Smooth muscle cell (in vitro differentiated cells): ENCODE data around the gene SLAMF6. TPM values are rescaled to one million over a fixed set of nuclear protein-coding genes. Genes with fewer than 3 reads are reported as not detected.
"Not testable (repeated sequence)": the region's sequence is repeated elsewhere in the genome, so short reads cannot be mapped to it uniquely, and the experiment has no call there.

Experiments
- DNase-seq: peaks from one replicate; lab custom pipeline; 2025; ENCODE audit not compliant: unreplicated experiment; lab: John Stamatoyannopoulos, UW
- H2AFZ ChIP-seq: fragments of 200-600 bp; sonication (generic); 2 replicates; pipeline ENCODE4 v1.6.0; 2016; ENCODE audit warnings: antibody characterized with exemption, low read depth, mild to moderate bottlenecking
- H3F3A ChIP-seq: fragments of 200-600 bp; sonication (generic); 2 replicates; pipeline ENCODE4 v1.6.0; 2017; ENCODE audit warnings: antibody characterized with exemption, low read depth
- H3K27ac ChIP-seq: fragments of 200-600 bp; sonication (generic); 2 replicates; pipeline ENCODE4 v1.5.1; 2016; ENCODE audit warnings: low read depth, mild to moderate bottlenecking
- H3K27me3 ChIP-seq: fragments of 200-600 bp; sonication (generic); 2 replicates; pipeline ENCODE4 v1.6.1; 2016; ENCODE audit warnings: low read depth, mild to moderate bottlenecking
- H3K36me3 ChIP-seq: fragments of 200-600 bp; sonication (generic); 2 replicates; pipeline ENCODE4 v1.5.1; 2016; ENCODE audit warnings: low read depth
- H3K4me1 ChIP-seq: fragments of 200-600 bp; sonication (generic); 2 replicates; pipeline ENCODE4 v1.5.1; 2016; ENCODE audit warnings: low read depth
- H3K4me2 ChIP-seq: fragments of 200-600 bp; sonication (generic); 2 replicates; pipeline ENCODE4 v1.6.0; 2016; ENCODE audit warnings: mild to moderate bottlenecking
- H3K4me3 ChIP-seq: fragments of 200-600 bp; sonication (generic); 2 replicates; pipeline ENCODE4 v1.5.1; 2016; ENCODE audit warnings: mild to moderate bottlenecking
- H3K79me2 ChIP-seq: fragments of 200-600 bp; sonication (generic); 2 replicates; pipeline ENCODE4 v1.6.0; 2016; ENCODE audit warnings: low read depth, mild to moderate bottlenecking
- H3K9ac ChIP-seq: fragments of 200-600 bp; sonication (generic); 2 replicates; pipeline ENCODE4 v1.6.0; 2016; ENCODE audit warnings: low read depth
- H3K9me3 ChIP-seq: fragments of 200-600 bp; sonication (generic); replicated peaks from 2 replicates; pipeline ENCODE4 v1.5.1; 2016; ENCODE audit warnings: low read depth
- H4K20me1 ChIP-seq: fragments of 200-600 bp; sonication (generic); 2 replicates; pipeline ENCODE4 v1.6.0; 2016; ENCODE audit warnings: low read depth
- WGBS: methylation state at CpG from one replicate; pipeline ENCODE4 v1.1.7; 2016; ENCODE audit warnings: low lambda C conversion rate; 5-methylcytosine and 5-hydroxymethylcytosine counted together
- polyA plus RNA-seq: library from polyadenylated mRNA; unstranded; fragments of >200 nt; fragmentation: Nextera tagmentation; extraction: Ambion mirVana; gene quantifications from 2 replicates; pipeline ENCODE4 v1.2.1, GENCODE V29; 2016
- total RNA-seq: library from RNA; depleted of rRNA; stranded (reverse); fragments of >200 nt; gene quantifications from 2 replicates; pipeline ENCODE4 v1.2.3, GENCODE V29; 2014
- TF ChIP-seq, protein P1 (sequence below): fragments of 200-600 bp; sonication (generic); IDR thresholded peaks from 2 replicates; pipeline ENCODE4 v1.5.1; 2017; ENCODE audit warnings: borderline replicate concordance, mild to moderate bottlenecking, antibody characterized with exemption; ENCODE audit not compliant: insufficient read depth, poor library complexity, severe bottlenecking

SLAMF6 gene
- total and polyA plus RNA-seq, 2 experiments from 2014 or later, result not detected

DNA sequence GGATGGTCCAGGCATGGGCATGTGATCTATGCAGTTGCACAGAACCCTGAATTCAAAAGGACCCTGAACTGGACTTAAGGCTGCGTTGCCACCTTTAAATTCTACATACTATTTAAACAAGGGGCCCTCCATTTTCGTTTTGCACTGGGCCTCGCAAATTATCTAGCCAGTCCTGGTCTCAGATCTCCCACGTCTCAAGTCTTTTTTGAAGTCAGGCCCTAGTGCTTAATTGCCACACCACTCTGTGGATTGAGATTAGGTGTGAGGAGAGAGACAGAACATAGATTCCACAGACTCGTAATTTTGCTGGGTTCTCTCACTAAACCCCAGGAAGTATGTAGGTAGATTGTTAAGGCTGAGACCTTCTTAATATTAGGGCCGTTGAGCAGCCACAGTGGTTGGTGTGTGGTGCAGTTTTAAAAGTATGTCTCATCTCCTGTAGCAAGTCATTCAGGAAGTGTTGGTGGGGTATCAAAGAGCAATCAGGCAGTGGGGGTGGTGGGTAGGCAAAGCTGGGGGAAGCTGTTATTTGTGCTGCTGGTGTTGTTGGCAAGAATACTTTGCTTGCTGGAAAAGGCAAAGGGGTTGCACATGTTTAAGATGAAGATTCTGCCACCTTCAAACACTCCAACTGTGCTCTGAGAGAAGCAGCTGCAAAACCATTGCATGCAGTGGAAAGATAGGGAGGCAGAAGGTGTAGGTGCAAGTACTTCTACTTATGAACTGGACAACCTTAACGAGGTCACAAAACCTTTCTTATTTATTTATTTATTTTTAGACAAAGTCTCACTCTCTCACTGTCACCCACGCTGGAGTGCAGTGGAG lies 45.0 kb upstream of the SLAMF6 start:
- H2AFZ ChIP-seq, result peak overlapping the region; percentile 66
- 59% methylated on average over 8 of the region's 8 CpGs for WGBS
- H4K20me1 ChIP-seq, result no peaks in the 10 kb centered on the region
- no peaks in the 10 kb centered on the region for H3K9me3 ChIP-seq
- DNase-seq, result no peak
- no peaks in the 10 kb centered on the region for H3K79me2 ChIP-seq
- no peak overlapping the region for H3K9ac ChIP-seq
- H3K27me3 ChIP-seq, result no peaks in the 10 kb centered on the region
- TF ChIP-seq, protein P1, sequence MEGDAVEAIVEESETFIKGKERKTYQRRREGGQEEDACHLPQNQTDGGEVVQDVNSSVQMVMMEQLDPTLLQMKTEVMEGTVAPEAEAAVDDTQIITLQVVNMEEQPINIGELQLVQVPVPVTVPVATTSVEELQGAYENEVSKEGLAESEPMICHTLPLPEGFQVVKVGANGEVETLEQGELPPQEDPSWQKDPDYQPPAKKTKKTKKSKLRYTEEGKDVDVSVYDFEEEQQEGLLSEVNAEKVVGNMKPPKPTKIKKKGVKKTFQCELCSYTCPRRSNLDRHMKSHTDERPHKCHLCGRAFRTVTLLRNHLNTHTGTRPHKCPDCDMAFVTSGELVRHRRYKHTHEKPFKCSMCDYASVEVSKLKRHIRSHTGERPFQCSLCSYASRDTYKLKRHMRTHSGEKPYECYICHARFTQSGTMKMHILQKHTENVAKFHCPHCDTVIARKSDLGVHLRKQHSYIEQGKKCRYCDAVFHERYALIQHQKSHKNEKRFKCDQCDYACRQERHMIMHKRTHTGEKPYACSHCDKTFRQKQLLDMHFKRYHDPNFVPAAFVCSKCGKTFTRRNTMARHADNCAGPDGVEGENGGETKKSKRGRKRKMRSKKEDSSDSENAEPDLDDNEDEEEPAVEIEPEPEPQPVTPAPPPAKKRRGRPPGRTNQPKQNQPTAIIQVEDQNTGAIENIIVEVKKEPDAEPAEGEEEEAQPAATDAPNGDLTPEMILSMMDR, result no peak
- no peaks in the 10 kb centered on the region for H3K36me3 ChIP-seq
- H3K4me3 ChIP-seq, result no peak overlapping the region
- H3K27ac ChIP-seq, result no peak overlapping the region
- H3F3A ChIP-seq, result no peaks in the 10 kb centered on the region
- H3K4me1 ChIP-seq, result no peaks in the 10 kb centered on the region
- H3K4me2 ChIP-seq, result no peak overlapping the region

DNA sequence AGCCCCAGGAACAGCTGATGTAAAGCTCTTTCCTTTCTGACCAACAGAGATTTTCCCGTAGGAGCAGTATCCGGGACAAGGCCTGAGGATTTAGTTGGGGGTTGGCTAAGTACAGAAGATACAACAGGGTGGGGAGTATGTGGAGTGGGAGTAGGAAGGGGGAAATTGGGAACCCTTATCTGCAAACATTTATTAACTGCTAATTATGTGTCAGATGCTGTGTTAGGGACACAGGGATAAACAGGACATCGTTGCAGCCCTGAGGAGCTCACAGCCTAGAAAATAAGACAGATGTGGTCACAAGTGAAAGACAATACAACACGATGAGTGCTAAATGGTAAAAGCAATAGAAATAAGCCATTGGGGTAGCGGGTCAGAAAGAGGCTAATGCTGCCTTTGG lies 44.3 kb upstream of the SLAMF6 start:
- TF ChIP-seq, protein P1, result no peak
- no peaks in the 10 kb centered on the region for H3K27me3 ChIP-seq

DNA sequence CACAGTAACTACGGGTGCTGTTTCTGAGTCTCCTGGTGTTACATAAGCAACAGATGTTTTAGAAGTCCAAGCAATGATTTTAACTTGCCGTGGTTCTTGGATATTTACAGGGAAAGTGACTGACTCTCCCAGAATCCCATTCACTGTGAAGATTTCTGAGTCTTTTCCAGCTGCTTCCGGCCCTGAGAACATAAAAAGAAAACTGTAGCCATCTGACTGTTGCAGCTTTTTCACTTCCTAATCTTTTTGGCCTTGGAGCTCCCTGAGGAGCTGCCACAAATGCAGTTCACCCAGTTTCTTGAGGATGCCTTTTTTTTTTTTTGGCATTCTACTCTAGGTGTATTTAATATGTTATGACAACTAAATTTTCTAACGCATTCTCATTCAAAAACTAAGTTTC lies 42.5 kb upstream of the SLAMF6 start:
- no peaks in the 10 kb centered on the region for H3K4me1 ChIP-seq
- DNase-seq, result no peak
- no peaks in the 10 kb centered on the region for H3F3A ChIP-seq
- peak overlapping the region; percentile 3 for H2AFZ ChIP-seq
- H3K36me3 ChIP-seq, result no peaks in the 10 kb centered on the region
- no peaks in the 10 kb centered on the region for H4K20me1 ChIP-seq
- WGBS, result 80% methylated on average over 4 of the region's 4 CpGs
- H3K4me2 ChIP-seq, result no peak overlapping the region
- H3K4me3 ChIP-seq, result no peak overlapping the region
- TF ChIP-seq, protein P1, result no peak
- no peak overlapping the region for H3K27ac ChIP-seq
- H3K27me3 ChIP-seq, result no peaks in the 10 kb centered on the region
- H3K79me2 ChIP-seq, result no peaks in the 10 kb centered on the region
- H3K9me3 ChIP-seq, result no peaks in the 10 kb centered on the region
- no peak overlapping the region for H3K9ac ChIP-seq

More for the DNA sequence above, 44.3 kb upstream of the SLAMF6 start:
- H3K4me1 ChIP-seq, result no peaks in the 10 kb centered on the region
- no peaks in the 10 kb centered on the region for H3F3A ChIP-seq
- H3K9ac ChIP-seq, result no peak overlapping the region
- H3K4me2 ChIP-seq, result no peak overlapping the region
- no peak overlapping the region for H3K4me3 ChIP-seq
- no peak overlapping the region for H3K27ac ChIP-seq
- 42% methylated on average over 5 of the region's 5 CpGs for WGBS
- no peak for DNase-seq
- no peak overlapping the region for H2AFZ ChIP-seq
- H3K36me3 ChIP-seq, result no peaks in the 10 kb centered on the region
- H3K9me3 ChIP-seq, result no peaks in the 10 kb centered on the region
- H4K20me1 ChIP-seq, result no peaks in the 10 kb centered on the region
- H3K79me2 ChIP-seq, result no peaks in the 10 kb centered on the region

DNA sequence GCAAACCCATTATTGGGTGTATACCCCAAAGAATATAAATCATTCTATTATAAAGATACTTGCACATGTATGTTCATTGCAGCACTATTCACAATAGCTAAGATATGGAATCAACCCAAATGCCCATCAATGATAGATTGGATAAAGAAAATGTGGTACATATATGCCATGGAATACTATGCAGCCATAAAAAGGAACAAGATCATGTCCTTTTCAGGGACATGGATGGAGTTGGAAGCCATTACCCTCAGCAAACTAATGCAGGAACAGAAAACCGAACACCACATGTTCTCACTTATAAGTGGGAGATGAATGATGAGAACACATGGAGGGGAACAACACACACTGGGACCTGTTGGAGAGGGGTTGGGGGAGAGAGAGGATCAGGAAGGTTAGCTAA lies 40.2 kb upstream of the SLAMF6 start:
- H3K9ac ChIP-seq, H3F3A ChIP-seq, H4K20me1 ChIP-seq, H2AFZ ChIP-seq, H3K4me3 ChIP-seq, DNase-seq, H3K4me2 ChIP-seq, H3K27ac ChIP-seq, H3K36me3 ChIP-seq, H3K4me1 ChIP-seq, H3K79me2 ChIP-seq, H3K9me3 ChIP-seq, H3K27me3 ChIP-seq: not testable (repeated sequence)
- WGBS, result 67% methylated on average over 1 of the region's 1 CpG

DNA sequence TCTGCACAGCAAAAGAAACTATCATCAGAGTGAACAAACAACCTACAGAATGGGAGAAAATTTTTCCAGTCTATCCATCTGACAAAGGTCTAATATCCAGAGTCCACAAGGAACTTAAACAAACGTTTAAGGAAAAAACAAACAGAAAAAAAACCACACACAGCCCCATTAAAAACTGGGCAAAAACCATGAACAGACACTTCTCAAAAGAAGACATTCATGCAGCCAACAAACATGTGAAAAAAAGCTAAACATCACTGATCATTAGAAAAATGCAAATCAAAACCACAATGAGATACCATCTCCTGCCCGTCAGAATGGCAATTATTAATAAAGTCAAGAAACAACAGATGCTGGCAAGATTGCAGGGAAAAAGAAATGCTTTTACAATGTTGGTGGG lies 39.7 kb upstream of the SLAMF6 start:
- not testable (repeated sequence) for H3K4me1 ChIP-seq, H2AFZ ChIP-seq, H3K4me2 ChIP-seq, DNase-seq, H3K9ac ChIP-seq, H3K9me3 ChIP-seq, H3K27me3 ChIP-seq, H4K20me1 ChIP-seq, H3F3A ChIP-seq, H3K4me3 ChIP-seq, H3K27ac ChIP-seq, H3K79me2 ChIP-seq, H3K36me3 ChIP-seq
- WGBS, result 88% methylated on average over 2 of the region's 2 CpGs
